Fibroblast of pulmonary artery (primary cell): ENCODE results near the gene RAX2.

Source experiments
- DNase-seq: peaks from one replicate; pipeline ENCODE4 v3.0.0-alpha.2; 2010; ENCODE audit warnings: low read depth
- H3K4me3 ChIP-seq: replicated peaks from 2 replicates; pipeline ENCODE4 v1.5.1; 2011; ENCODE audit warnings: low read depth, mild to moderate bottlenecking, control low read depth, low read length, moderate library complexity
- CTCF ChIP-seq: IDR thresholded peaks from 2 replicates; pipeline ENCODE4 v1.5.1; 2011; ENCODE audit warnings: mild to moderate bottlenecking, control low read depth, low read length, inconsistent platforms; ENCODE audit errors: missing control alignments

Gene RAX2

GRCh38 chr19:3734310-3734600, 37.8 kb downstream of the RAX2 start:
- H3K4me3 ChIP-seq, result no peak overlapping the region
- TF ChIP-seq CTCF, result no peak
- no peak for DNase-seq

GRCh38 chr19:3733549-3734309, 38.3 kb downstream of the RAX2 start:
- DNase-seq, result no peak
- TF ChIP-seq CTCF, result no peak
- H3K4me3 ChIP-seq, result no peak overlapping the region

GRCh38 chr19:3732108-3732507, 39.9 kb downstream of the RAX2 start:
- DNase-seq, result no peak
- TF ChIP-seq CTCF, result no peak
- H3K4me3 ChIP-seq, result no peak overlapping the region

- TF ChIP-seq CTCF, result no peak
- H3K4me3 ChIP-seq, result no peak overlapping the region
- no peak for DNase-seq
These were observed 41.5 kb downstream of the RAX2 start for GRCh38 chr19:3730457-3730958.

- TF ChIP-seq CTCF, result no peak
- H3K4me3 ChIP-seq, result no peak overlapping the region
- no peak for DNase-seq
These were observed 46.3 kb downstream of the RAX2 start for GRCh38 chr19:3725640-3726310.

GRCh38 chr19:3725121-3725520, 46.9 kb downstream of the RAX2 start:
- TF ChIP-seq CTCF, result no peak
- no peak for DNase-seq
- no peak overlapping the region for H3K4me3 ChIP-seq
